ENCODE data around the gene UNKL. TPM values are rescaled to one million over a fixed set of nuclear protein-coding genes. Genes with fewer than 3 reads are reported as not detected.

UNKL gene
- total and polyA plus RNA-seq, 2 donors (not counting 1 experiment from before 2014, with no cell fraction given), result 53.9 to 178 TPM

DNA sequence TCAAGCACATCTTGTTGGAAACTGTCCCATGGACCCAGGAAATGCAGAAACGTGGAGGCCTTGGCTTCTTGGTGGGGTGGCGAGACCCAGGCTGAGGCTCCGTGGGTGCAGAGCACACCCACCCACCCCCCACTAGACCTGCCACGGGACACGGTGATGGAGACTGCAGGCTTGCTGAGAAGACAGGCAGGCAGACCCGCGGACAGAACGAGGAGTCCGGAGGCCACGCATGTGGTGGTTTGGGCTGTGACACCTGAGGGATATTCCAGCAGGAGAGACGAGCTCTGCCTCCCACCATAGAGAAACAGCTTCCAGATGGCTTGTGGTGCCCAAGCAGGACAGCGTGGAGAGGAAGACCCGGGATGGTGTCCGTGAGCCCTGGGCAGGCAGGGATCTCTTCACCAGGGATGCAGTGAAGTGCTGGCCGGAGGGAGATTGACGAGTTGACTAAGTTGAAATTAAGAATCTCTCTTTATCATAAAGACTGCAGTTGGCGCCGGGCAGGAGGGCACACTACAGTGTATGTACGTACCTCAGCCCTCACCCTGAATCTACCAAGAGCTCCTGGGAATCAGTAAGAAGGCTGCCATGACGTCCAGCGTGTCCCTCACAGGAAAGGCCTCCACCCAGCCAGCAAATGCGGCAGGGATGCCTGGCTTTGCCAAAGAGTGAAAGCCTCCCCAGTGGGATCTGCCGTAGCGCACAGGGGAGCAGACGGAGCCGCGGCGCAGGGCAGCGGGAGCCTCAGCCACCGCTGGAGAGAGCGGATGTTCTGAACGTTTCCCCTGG, 96.8 kb downstream of the UNKL start:
- no peaks in the 10 kb centered on the region for H3K9me3 ChIP-seq (ENCODE audit: control extremely low read depth in 1 of 3, control insufficient read depth in 2 of 3, insufficient read depth in 1 of 3, low read length in 2 of 3)
- H3K4me1 ChIP-seq (ENCODE audit: control insufficient read depth in 2 of 2, insufficient read depth in 2 of 2, low read length in 2 of 2), result peaks cover 3 to 9% of the 10 kb centered on the region in 2 donors
- ATAC-seq (ENCODE audit: low read depth) (no peak), DNase-seq (no peak)
- intact Hi-C loops (cut with micrococcal nuclease), result no loop called here
- Mint-ChIP-seq H3K27ac (no peak overlapping the region), H3K4me3 (no peak overlapping the region), H3K4me1 (peaks cover 15% of the 10 kb centered on the region), H3K27me3 (no peaks in the 10 kb centered on the region), H3K9me3 (ENCODE audit: insufficient read depth) (no peaks in the 10 kb centered on the region)
- CTCF ChIA-PET, result interaction anchor here (1.0 to 1.3 kb wide), 3 partner anchors 17 to 47 kb away, joined by 3 to 4 read pairs (median 4); no protein-coding TSS in a partner anchor
- no peaks in the 10 kb centered on the region for H3K27me3 ChIP-seq (replicated peaks in 1 of 4; ENCODE audit: control extremely low read depth in 1 of 4, control insufficient read depth in 3 of 4, insufficient read depth in 4 of 4, low read length in 3 of 4)
- H3K27ac ChIP-seq (ENCODE audit: low read length in 2 of 2), result no peak overlapping the region
- no peak overlapping the region for H3K4me3 ChIP-seq (ENCODE audit: control extremely low read depth in 1 of 5, extremely low read depth in 1 of 5, insufficient read depth in 1 of 5, low read depth in 2 of 5, low read length in 4 of 5)
- H2AFZ ChIP-seq (ENCODE audit: insufficient read depth, low read depth, low read length, poor library complexity, severe bottlenecking), result no peak overlapping the region
- 96% methylated on average over 23 of the region's 32 CpGs for WGBS (ENCODE audit: insufficient coverage)
- peaks cover 81% of the 10 kb centered on the region for H3K79me2 ChIP-seq (ENCODE audit: control insufficient read depth, insufficient read depth, low read length)
- H3K36me3 ChIP-seq (replicated peaks in 1 of 2; ENCODE audit: control extremely low read depth in 1 of 2, control insufficient read depth in 1 of 2, extremely low read depth in 1 of 2, insufficient read depth in 2 of 2, low read length in 1 of 2), result peaks cover 0 to 89% of the 10 kb centered on the region in 2 experiments
- peaks cover 91% of the 10 kb centered on the region for H4K20me1 ChIP-seq (ENCODE audit: control insufficient read depth, insufficient read depth, low read length, poor library complexity, severe bottlenecking)
- no peak overlapping the region for H3K9ac ChIP-seq (ENCODE audit: low read length)
- H3K4me2 ChIP-seq (replicated peaks; ENCODE audit: low read depth, low read length, poor library complexity, severe bottlenecking), result no peak overlapping the region
- TF ChIP-seq, protein P1, sequence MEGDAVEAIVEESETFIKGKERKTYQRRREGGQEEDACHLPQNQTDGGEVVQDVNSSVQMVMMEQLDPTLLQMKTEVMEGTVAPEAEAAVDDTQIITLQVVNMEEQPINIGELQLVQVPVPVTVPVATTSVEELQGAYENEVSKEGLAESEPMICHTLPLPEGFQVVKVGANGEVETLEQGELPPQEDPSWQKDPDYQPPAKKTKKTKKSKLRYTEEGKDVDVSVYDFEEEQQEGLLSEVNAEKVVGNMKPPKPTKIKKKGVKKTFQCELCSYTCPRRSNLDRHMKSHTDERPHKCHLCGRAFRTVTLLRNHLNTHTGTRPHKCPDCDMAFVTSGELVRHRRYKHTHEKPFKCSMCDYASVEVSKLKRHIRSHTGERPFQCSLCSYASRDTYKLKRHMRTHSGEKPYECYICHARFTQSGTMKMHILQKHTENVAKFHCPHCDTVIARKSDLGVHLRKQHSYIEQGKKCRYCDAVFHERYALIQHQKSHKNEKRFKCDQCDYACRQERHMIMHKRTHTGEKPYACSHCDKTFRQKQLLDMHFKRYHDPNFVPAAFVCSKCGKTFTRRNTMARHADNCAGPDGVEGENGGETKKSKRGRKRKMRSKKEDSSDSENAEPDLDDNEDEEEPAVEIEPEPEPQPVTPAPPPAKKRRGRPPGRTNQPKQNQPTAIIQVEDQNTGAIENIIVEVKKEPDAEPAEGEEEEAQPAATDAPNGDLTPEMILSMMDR (IDR thresholded peaks at IDR 0.05), result no peak
- no peak for TF ChIP-seq EZH2 (IDR thresholded peaks at IDR 0.05; ENCODE audit: borderline replicate concordance, insufficient read depth, low read depth, low read length, poor library complexity, severe bottlenecking)
- POLR2A ChIA-PET, result no interaction called here

GRCh38 chr16:1316033-1316405, 98.5 kb downstream of the UNKL start:
- H3K9ac ChIP-seq (ENCODE audit: low read length), result no peak overlapping the region
- Mint-ChIP-seq H3K4me3 (no peak overlapping the region), H3K27ac (no peak overlapping the region), H3K27me3 (no peaks in the 10 kb centered on the region), H3K9me3 (ENCODE audit: insufficient read depth) (no peaks in the 10 kb centered on the region), H3K4me1 (peaks cover 29% of the 10 kb centered on the region)
- no peak for TF ChIP-seq EZH2 (IDR thresholded peaks at IDR 0.05; ENCODE audit: borderline replicate concordance, insufficient read depth, low read depth, low read length, poor library complexity, severe bottlenecking)
- TF ChIP-seq, protein P1 (IDR thresholded peaks at IDR 0.05), result no peak
- no peak overlapping the region for H2AFZ ChIP-seq (ENCODE audit: insufficient read depth, low read depth, low read length, poor library complexity, severe bottlenecking)
- no peak overlapping the region for H3K4me2 ChIP-seq (replicated peaks; ENCODE audit: low read depth, low read length, poor library complexity, severe bottlenecking)
- ATAC-seq (ENCODE audit: low read depth), result no peak
- H3K9me3 ChIP-seq (ENCODE audit: control extremely low read depth in 1 of 3, control insufficient read depth in 2 of 3, insufficient read depth in 1 of 3, low read length in 2 of 3), result no peaks in the 10 kb centered on the region
- ChIA-PET CTCF (interaction anchor here (0.6 to 1.7 kb wide), 3 partner anchors 15 to 22 kb away, joined by 3 to 8 read pairs (median 4); no protein-coding TSS in a partner anchor), POLR2A (interaction anchor here (0.8 kb wide), 1 partner anchor 16 kb away, joined by 3 read pairs; no protein-coding TSS in a partner anchor)
- WGBS (ENCODE audit: insufficient coverage), result 95% methylated on average over 14 of the region's 14 CpGs
- intact Hi-C loops (cut with micrococcal nuclease), result no loop called here
- no peak overlapping the region for H3K4me3 ChIP-seq (ENCODE audit: control extremely low read depth in 1 of 5, extremely low read depth in 1 of 5, insufficient read depth in 1 of 5, low read depth in 2 of 5, low read length in 4 of 5)
- peaks cover 20 to 25% of the 10 kb centered on the region in 2 donors for H3K4me1 ChIP-seq (ENCODE audit: control insufficient read depth in 2 of 2, insufficient read depth in 2 of 2, low read length in 2 of 2)
- H3K27ac ChIP-seq (ENCODE audit: low read length in 2 of 2), result no peak overlapping the region
- H3K79me2 ChIP-seq (ENCODE audit: control insufficient read depth, insufficient read depth, low read length), result peaks cover 96% of the 10 kb centered on the region
- H3K36me3 ChIP-seq (replicated peaks in 1 of 2; ENCODE audit: control extremely low read depth in 1 of 2, control insufficient read depth in 1 of 2, extremely low read depth in 1 of 2, insufficient read depth in 2 of 2, low read length in 1 of 2), result peaks cover 0 to 92% of the 10 kb centered on the region in 2 experiments
- no peaks in the 10 kb centered on the region for H3K27me3 ChIP-seq (replicated peaks in 1 of 4; ENCODE audit: control extremely low read depth in 1 of 4, control insufficient read depth in 3 of 4, insufficient read depth in 4 of 4, low read length in 3 of 4)
- peaks cover 97% of the 10 kb centered on the region for H4K20me1 ChIP-seq (ENCODE audit: control insufficient read depth, insufficient read depth, low read length, poor library complexity, severe bottlenecking)
- DNase-seq, result no peak

All from B cell (primary cell).